Neuronal stem cell (in vitro differentiated cells): ENCODE results near the gene SLC8A1.

ENCODE experiments used
- DNase-seq: peaks from one replicate; pipeline ENCODE4 v3.0.0-alpha.2; 2013; ENCODE audit warnings: low spot score
- H2AFZ ChIP-seq: one replicate; pipeline ENCODE4 v1.6.1; 2013; ENCODE audit warnings: mild to moderate bottlenecking, low read length, inconsistent platforms
- H2AK5ac ChIP-seq: 2 replicates; pipeline ENCODE4 v1.6.1; 2013; ENCODE audit warnings: low read depth, mild to moderate bottlenecking, inconsistent platforms, low read length, moderate library complexity, mixed read lengths
- H2BK120ac ChIP-seq: 2 replicates; pipeline ENCODE4 v1.6.1; 2013; ENCODE audit warnings: low read depth, mild to moderate bottlenecking, inconsistent platforms, low read length, moderate library complexity, mixed read lengths
- H2BK12ac ChIP-seq: one replicate; pipeline ENCODE4 v1.6.1; 2013; ENCODE audit warnings: low read length, inconsistent platforms
- H2BK15ac ChIP-seq: 2 replicates; pipeline ENCODE4 v1.6.1; 2013; ENCODE audit warnings: mild to moderate bottlenecking, low read length, inconsistent platforms, mixed read lengths
- H2BK5ac ChIP-seq: one replicate; pipeline ENCODE4 v1.6.1; 2013; ENCODE audit warnings: inconsistent platforms, mild to moderate bottlenecking, low read length, moderate library complexity
- H3K14ac ChIP-seq: one replicate; pipeline ENCODE4 v1.6.1; 2013; ENCODE audit warnings: low read length, inconsistent platforms
- H3K18ac ChIP-seq: 2 replicates; pipeline ENCODE4 v1.6.1; 2013; ENCODE audit warnings: low read length, inconsistent platforms
- H3K23ac ChIP-seq: 2 replicates; pipeline ENCODE4 v1.6.1; 2013; ENCODE audit warnings: low read depth, mild to moderate bottlenecking, mixed read lengths, low read length, inconsistent platforms; ENCODE audit not compliant: poor library complexity
- H3K27ac ChIP-seq: replicated peaks from 3 replicates; pipeline ENCODE4 v1.5.1; 2013; ENCODE audit warnings: low read length, inconsistent platforms
- H3K27me3 ChIP-seq, 3 experiments: 2 replicates each; pipeline ENCODE4 v1.6.1; 2013; ENCODE audit warnings: low read length in 3 of 3, mild to moderate bottlenecking in 2 of 3, inconsistent platforms in 1 of 3, low read depth in 1 of 3, mixed read lengths in 1 of 3, moderate library complexity in 1 of 3; ENCODE audit not compliant: control insufficient read depth in 3 of 3, insufficient read depth in 3 of 3
- H3K36me3 ChIP-seq, 2 donors: replicated peaks in 1 of 2; 2 replicates each; pipeline ENCODE4 v1.6.1; 2013; ENCODE audit warnings: low read length in 2 of 2; ENCODE audit not compliant: control insufficient read depth in 2 of 2, insufficient read depth in 2 of 2
- H3K4ac ChIP-seq: 2 replicates; pipeline ENCODE4 v1.6.1; 2013; ENCODE audit warnings: inconsistent platforms, mild to moderate bottlenecking, low read length, moderate library complexity
- H3K4me1 ChIP-seq, 2 donors: 1 replicate in 1 of 2; 2 replicates in 1 of 2; pipeline ENCODE4 v1.6.1; 2013; ENCODE audit warnings: low read length in 2 of 2, low read depth in 1 of 2; ENCODE audit not compliant: control insufficient read depth in 2 of 2, insufficient read depth in 1 of 2
- H3K4me2 ChIP-seq: one replicate; pipeline ENCODE4 v1.6.1; 2013; ENCODE audit warnings: mild to moderate bottlenecking, low read length, inconsistent platforms; ENCODE audit not compliant: insufficient read depth, poor library complexity, severe bottlenecking
- H3K4me3 ChIP-seq, 2 donors: 2 replicates each; pipeline ENCODE4 v1.5.1; 2013; ENCODE audit warnings: low read length in 2 of 2, mild to moderate bottlenecking in 2 of 2, inconsistent platforms in 1 of 2, moderate library complexity in 1 of 2
- H3K79me1 ChIP-seq: one replicate; pipeline ENCODE4 v1.6.1; 2013; ENCODE audit warnings: low read depth, mild to moderate bottlenecking, inconsistent platforms, low read length, moderate library complexity
- H3K9ac ChIP-seq: one replicate; pipeline ENCODE4 v1.6.1; 2013; ENCODE audit warnings: mild to moderate bottlenecking, low read depth, low read length, inconsistent platforms; ENCODE audit not compliant: poor library complexity
- H3K9me3 ChIP-seq, 2 donors: replicated peaks in 1 of 2; 2 replicates each; pipeline versions ENCODE3 to v1.6.1; 2013; ENCODE audit warnings: low read length in 2 of 2, mild to moderate bottlenecking in 2 of 2, inconsistent platforms in 1 of 2, low read depth in 1 of 2, mixed read lengths in 1 of 2, moderate library complexity in 1 of 2; ENCODE audit not compliant: control insufficient read depth in 2 of 2, insufficient read depth in 1 of 2
- H4K8ac ChIP-seq: one replicate; pipeline ENCODE4 v1.6.1; 2013; ENCODE audit warnings: low read depth, mild to moderate bottlenecking, inconsistent platforms, low read length, moderate library complexity
- H4K91ac ChIP-seq: one replicate; pipeline ENCODE4 v1.6.1; 2013; ENCODE audit warnings: low read length, low read depth, mild to moderate bottlenecking, inconsistent platforms; ENCODE audit not compliant: poor library complexity
- WGBS, 2 donors: extraction: QIAGEN DNeasy Blood & Tissue Kit; methylation state at CpG; one replicate each; pipeline ENCODE4 v1.1.7; 2013; ENCODE audit warnings: missing lambda C conversion rate in 2 of 2, mixed read lengths in 1 of 2; ENCODE audit not compliant: insufficient read length in 2 of 2, insufficient replicate concordance in 1 of 2; ENCODE audit errors: extremely low coverage in 2 of 2; 5-methylcytosine and 5-hydroxymethylcytosine counted together

SLC8A1 gene

DNA sequence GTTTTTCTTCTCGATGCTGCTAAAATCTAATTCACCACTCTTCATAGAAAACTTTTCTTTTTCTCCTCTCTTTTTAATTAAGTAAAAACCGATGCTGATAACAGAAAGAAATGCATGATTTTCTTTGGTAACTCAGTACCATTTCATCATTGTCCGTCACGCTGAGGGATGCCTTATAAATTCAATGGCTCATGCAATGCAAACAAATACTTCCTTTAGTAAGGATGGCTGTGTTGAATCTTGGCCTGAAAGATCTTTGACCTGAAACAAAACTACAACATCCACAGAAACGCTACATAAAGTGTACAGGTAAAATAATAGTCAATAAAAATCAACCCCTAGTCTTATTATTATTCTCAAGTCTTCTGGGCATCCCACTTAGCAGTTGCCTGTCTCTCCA lies 261.4 kb downstream of the SLC8A1 start:
- Histone ChIP-seq H3K14ac (no peak overlapping the region), H3K4me3 (no peak overlapping the region), H2BK12ac (no peak overlapping the region), H2AFZ (no peak overlapping the region), H2BK15ac (no peak overlapping the region), H3K9me3 (no peaks in the 10 kb centered on the region), H3K79me1 (no peaks in the 10 kb centered on the region), H2BK120ac (no peak overlapping the region), H3K4me1 (no peaks in the 10 kb centered on the region), H2BK5ac (no peak overlapping the region), H3K27me3 (no peaks in the 10 kb centered on the region), H3K18ac (no peak overlapping the region), H2AK5ac (no peak overlapping the region), H4K91ac (no peak overlapping the region), H3K4me2 (no peak overlapping the region), H3K36me3 (no peaks in the 10 kb centered on the region), H3K4ac (no peak overlapping the region), H4K8ac (no peak overlapping the region), H3K23ac (no peak overlapping the region), H3K9ac (no peak overlapping the region), H3K27ac (no peak overlapping the region)
- no CpG with 5 or more reads among the region's 5 CpGs for WGBS, 2 donors
- DNase-seq, result no peak

DNA sequence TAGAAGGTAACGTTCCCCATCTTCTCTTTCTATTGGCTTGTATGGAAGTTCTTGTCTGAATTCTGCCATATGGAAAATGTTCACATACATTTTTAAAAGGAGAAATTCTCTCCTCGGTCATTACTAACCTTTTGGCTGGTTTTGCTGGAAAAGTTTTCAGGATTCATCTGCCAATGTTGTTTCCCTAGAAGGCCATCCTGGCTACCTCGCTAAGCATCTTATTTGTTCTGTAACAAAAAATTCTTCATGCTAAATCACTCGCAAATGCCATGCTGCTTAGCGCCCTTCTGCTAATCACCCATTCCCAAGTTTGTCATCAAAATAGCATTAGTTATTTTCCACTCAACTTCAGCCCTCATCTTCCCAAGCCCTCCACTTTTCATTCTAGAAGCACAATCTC lies 262.0 kb downstream of the SLC8A1 start:
- no peak overlapping the region for H3K9ac ChIP-seq
- no peak overlapping the region for H2AK5ac ChIP-seq
- no peak overlapping the region for H2AFZ ChIP-seq
- H3K4me3 ChIP-seq, result no peak overlapping the region
- H2BK120ac ChIP-seq, result no peak overlapping the region
- H3K23ac ChIP-seq, result no peak overlapping the region
- H2BK5ac ChIP-seq, result no peak overlapping the region
- H2BK12ac ChIP-seq, result no peak overlapping the region
- H4K8ac ChIP-seq, result no peak overlapping the region
- no peaks in the 10 kb centered on the region for H3K27me3 ChIP-seq
- no peak overlapping the region for H2BK15ac ChIP-seq
- no peak for DNase-seq
- no peak overlapping the region for H3K14ac ChIP-seq
- no peaks in the 10 kb centered on the region for H3K4me1 ChIP-seq
- H3K18ac ChIP-seq, result no peak overlapping the region
- no peak overlapping the region for H4K91ac ChIP-seq
- no peak overlapping the region for H3K4ac ChIP-seq
- no peak overlapping the region for H3K27ac ChIP-seq
- H3K9me3 ChIP-seq, result no peaks in the 10 kb centered on the region
- no peaks in the 10 kb centered on the region for H3K36me3 ChIP-seq
- no CpG with 5 or more reads among the region's 5 CpGs for WGBS, 2 donors
- H3K79me1 ChIP-seq, result no peaks in the 10 kb centered on the region
- no peak overlapping the region for H3K4me2 ChIP-seq

DNA sequence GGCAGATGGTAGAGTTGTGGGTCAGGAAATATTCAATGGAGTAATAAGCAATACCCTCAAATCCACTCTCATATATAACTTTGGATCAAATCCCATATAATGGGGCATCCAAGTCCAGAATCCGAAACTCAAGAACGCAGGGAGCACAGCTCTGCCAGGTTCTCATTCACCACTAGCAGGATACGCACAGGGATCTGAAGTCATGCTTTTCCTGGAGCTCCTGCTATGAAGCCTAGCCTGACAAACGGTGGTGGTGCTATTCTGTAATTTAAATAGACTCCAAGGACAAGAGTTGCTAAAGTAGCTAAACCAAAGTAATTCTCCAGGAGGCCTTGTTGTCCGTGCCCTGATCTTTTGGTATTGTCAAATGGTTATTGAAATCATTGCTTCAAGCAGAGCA lies 264.8 kb downstream of the SLC8A1 start:
- no peaks in the 10 kb centered on the region for H3K27me3 ChIP-seq
- H3K27ac ChIP-seq, result no peak overlapping the region
- no peak overlapping the region for H3K4ac ChIP-seq
- no CpG with 5 or more reads among the region's 5 CpGs for WGBS, 2 donors
- no peaks in the 10 kb centered on the region for H3K36me3 ChIP-seq
- H3K9ac ChIP-seq, result no peak overlapping the region
- no peak overlapping the region for H3K14ac ChIP-seq
- no peak overlapping the region for H2AFZ ChIP-seq
- no peaks in the 10 kb centered on the region for H3K79me1 ChIP-seq
- no peaks in the 10 kb centered on the region for H3K4me1 ChIP-seq
- no peak overlapping the region for H2BK5ac ChIP-seq
- no peak overlapping the region for H2BK120ac ChIP-seq
- no peak overlapping the region for H3K23ac ChIP-seq
- no peaks in the 10 kb centered on the region for H3K9me3 ChIP-seq
- no peak overlapping the region for H4K91ac ChIP-seq
- H3K4me2 ChIP-seq, result no peak overlapping the region
- no peak overlapping the region for H3K4me3 ChIP-seq
- DNase-seq, result no peak
- no peak overlapping the region for H2BK15ac ChIP-seq
- no peak overlapping the region for H2BK12ac ChIP-seq
- H2AK5ac ChIP-seq, result no peak overlapping the region
- no peak overlapping the region for H3K18ac ChIP-seq
- H4K8ac ChIP-seq, result no peak overlapping the region

DNA sequence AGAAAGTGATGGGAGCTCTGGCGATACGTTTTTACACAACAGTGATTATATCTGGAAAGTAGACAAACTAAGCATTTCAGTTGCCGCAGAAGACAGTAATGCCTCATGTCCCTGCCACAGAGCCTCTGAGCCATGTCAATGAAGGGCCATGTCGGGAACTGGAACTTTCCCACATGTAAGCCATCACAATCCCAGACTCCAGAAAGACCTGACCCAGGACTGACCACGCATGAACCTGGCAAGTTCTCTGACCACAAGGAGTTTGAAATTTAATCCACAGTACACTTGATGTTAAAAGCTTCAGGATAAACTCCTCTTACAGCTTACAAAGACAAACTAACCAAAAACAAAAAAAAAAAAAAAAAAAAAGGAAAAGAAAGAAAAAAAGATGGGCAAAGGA lies 267.3 kb downstream of the SLC8A1 start:
- DNase-seq, result no peak
- no CpG with 5 or more reads among the region's 5 CpGs for WGBS, 2 donors
- H3K4me3 ChIP-seq, result no peak overlapping the region
- no peak overlapping the region for H2AK5ac ChIP-seq
- no peak overlapping the region for H2BK12ac ChIP-seq
- H4K8ac ChIP-seq, result no peak overlapping the region
- no peaks in the 10 kb centered on the region for H3K36me3 ChIP-seq
- H3K4me2 ChIP-seq, result no peak overlapping the region
- H3K14ac ChIP-seq, result no peak overlapping the region
- no peaks in the 10 kb centered on the region for H3K9me3 ChIP-seq
- H3K27me3 ChIP-seq, result no peaks in the 10 kb centered on the region
- H4K91ac ChIP-seq, result no peak overlapping the region
- H2BK120ac ChIP-seq, result no peak overlapping the region
- H3K27ac ChIP-seq, result no peak overlapping the region
- no peaks in the 10 kb centered on the region for H3K79me1 ChIP-seq
- no peak overlapping the region for H2AFZ ChIP-seq
- H2BK5ac ChIP-seq, result no peak overlapping the region
- H3K23ac ChIP-seq, result no peak overlapping the region
- no peak overlapping the region for H2BK15ac ChIP-seq
- no peak overlapping the region for H3K18ac ChIP-seq
- no peaks in the 10 kb centered on the region for H3K4me1 ChIP-seq
- no peak overlapping the region for H3K9ac ChIP-seq
- no peak overlapping the region for H3K4ac ChIP-seq
